ENCODE data around the gene SMIM44.
A peak's percentile ranks its signal among the peaks of the same experiment; 100 is the strongest.

The SMIM44 gene

GRCh38 chr19:3499738-3500428 is 16.6 kb upstream of the SMIM44 start:
- DNase-seq (ENCODE audit: low read depth): no peak
- no peak for TF ChIP-seq CTCF (IDR thresholded peaks at IDR 0.05; ENCODE audit: low read depth, low read length, missing control alignments)
- peak overlapping the region; percentile 80 for H3K4me3 ChIP-seq (ENCODE audit: low read depth, low read length)

- no peak overlapping the region for H3K4me3 ChIP-seq (ENCODE audit: low read depth, low read length)
- no peak for TF ChIP-seq CTCF (IDR thresholded peaks at IDR 0.05; ENCODE audit: low read depth, low read length, missing control alignments)
- no peak for DNase-seq (ENCODE audit: low read depth)
Measured at GRCh38 chr19:3497757-3498520, 14.7 kb upstream of the SMIM44 start.

- no peak for TF ChIP-seq CTCF (IDR thresholded peaks at IDR 0.05; ENCODE audit: low read depth, low read length, missing control alignments)
- no peak for DNase-seq (ENCODE audit: low read depth)
- no peak overlapping the region for H3K4me3 ChIP-seq (ENCODE audit: low read depth, low read length)
Measured at GRCh38 chr19:3496392-3497273, 13.4 kb upstream of the SMIM44 start.

- H3K4me3 ChIP-seq (ENCODE audit: low read depth, low read length): no peak overlapping the region
- no peak for DNase-seq (ENCODE audit: low read depth)
- no peak for TF ChIP-seq CTCF (IDR thresholded peaks at IDR 0.05; ENCODE audit: low read depth, low read length, missing control alignments)
Measured at GRCh38 chr19:3494559-3494958, 11.3 kb upstream of the SMIM44 start.

GRCh38 chr19:3494051-3494450 is 10.8 kb upstream of the SMIM44 start:
- no peak for DNase-seq (ENCODE audit: low read depth)
- TF ChIP-seq CTCF (IDR thresholded peaks at IDR 0.05; ENCODE audit: low read depth, low read length, missing control alignments): no peak
- H3K4me3 ChIP-seq (ENCODE audit: low read depth, low read length): no peak overlapping the region

GRCh38 chr19:3493651-3494050 is 10.4 kb upstream of the SMIM44 start:
- DNase-seq (ENCODE audit: low read depth): no peak
- no peak for TF ChIP-seq CTCF (IDR thresholded peaks at IDR 0.05; ENCODE audit: low read depth, low read length, missing control alignments)
- no peak overlapping the region for H3K4me3 ChIP-seq (ENCODE audit: low read depth, low read length)

Data from GM12864 (cell line).